NCI-H1092 (cell line): ENCODE data around the gene PPM1L.
"Not testable (repeated sequence)": the region's sequence is repeated elsewhere in the genome, so short reads cannot be mapped to it uniquely, and the experiment has no call there.

Experiments
- DNase-seq: peaks from one replicate; lab custom pipeline; 2025; lab: John Stamatoyannopoulos, UW

PPM1L gene

GRCh38 chr3:160755776-160756304, at the start of gene PPM1L:
Gene PPM1L (plus strand): TSS chr3:160756231.
- DNase-seq = peak; percentile 19

DNA sequence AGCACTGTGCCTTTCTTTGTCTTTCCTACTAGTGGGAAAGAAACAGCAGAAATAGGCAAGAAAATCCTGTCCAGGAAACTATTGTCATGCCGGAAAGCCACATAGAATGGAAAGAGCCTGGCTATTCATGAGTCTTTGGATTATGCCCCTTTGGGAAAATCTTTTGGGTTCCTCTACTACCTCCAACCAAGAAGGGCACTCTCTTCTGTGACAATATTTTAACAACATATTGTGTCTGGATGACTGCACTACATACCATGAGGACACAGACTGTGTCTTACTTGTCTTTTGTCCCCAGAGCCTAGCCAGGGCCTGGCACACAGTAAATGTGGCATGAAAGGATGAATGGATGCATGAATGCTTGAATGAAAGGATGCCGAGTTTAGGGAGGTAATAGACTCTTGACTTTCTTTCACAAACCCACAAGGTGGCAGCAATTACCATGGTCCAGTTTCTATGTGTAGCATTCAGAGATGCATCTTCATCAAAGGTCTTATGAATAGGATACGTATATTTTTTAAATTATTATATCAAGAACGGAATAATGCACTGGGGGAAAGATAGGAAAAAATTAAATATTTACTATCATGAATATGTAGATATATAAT, 48.7 kb upstream of the PPM1L start:
- DNase-seq = peak; percentile 50

DNA sequence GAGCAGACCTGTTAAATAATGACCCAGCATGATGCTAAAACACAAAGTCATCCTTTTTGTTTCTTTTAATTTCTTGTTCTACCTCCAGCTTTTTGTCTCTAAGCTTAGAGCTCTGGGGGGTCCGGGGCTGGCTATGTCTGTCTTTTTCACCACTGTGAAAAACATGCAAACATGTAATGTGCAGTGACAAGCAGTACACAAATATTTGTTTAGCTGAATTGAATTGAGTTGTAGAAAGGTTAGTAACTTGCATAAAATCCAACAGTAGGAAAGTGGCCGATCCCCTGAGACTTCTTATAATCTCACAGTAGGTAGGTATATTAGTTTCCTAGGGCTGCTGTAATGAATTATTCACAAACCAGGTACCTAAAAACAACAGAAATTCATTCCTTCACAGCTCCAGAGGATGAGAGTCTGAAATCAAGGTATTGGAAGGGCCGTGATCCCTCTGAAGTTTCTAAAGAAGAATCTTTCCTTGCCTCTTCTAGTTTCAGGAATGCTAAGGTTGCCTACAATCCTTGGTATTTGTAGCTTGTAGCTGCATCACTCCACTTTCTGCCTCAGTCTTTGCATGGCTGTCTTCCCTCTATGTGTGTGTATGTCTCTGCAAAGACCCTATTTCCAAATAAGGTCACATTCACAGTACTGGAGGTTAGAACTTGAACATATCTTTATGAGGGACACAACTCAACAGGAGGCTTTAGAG, 46.4 kb upstream of the PPM1L start:
- DNase-seq = no peak

- DNase-seq = not testable (repeated sequence)
Observed at GRCh38 chr3:160713144-160713543, 42.9 kb upstream of the PPM1L start.

GRCh38 chr3:160719710-160720109, 36.3 kb upstream of the PPM1L start:
- no peak for DNase-seq

- DNase-seq = no peak
Observed at GRCh38 chr3:160720123-160720746, 35.8 kb upstream of the PPM1L start.

- DNase-seq = no peak
Observed at GRCh38 chr3:160722331-160722730, 33.7 kb upstream of the PPM1L start.

DNA sequence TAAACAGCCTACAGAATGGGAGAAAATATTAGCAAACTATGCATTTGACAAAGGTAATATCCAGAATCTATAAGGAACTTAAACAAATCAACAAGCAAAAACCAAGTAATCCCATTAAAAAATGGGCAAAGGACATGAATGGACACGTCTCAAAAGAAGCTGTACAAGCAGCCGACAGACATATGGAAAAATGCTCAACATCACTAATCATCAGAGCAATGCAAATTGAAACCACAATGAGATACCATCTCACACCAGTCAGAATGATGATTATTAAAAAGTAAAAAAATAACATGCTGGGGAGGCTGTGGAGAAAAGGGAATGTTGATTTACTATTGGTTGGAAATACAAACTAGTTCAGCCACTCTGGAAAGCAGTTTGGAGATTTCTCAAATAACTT, 30.7 kb upstream of the PPM1L start:
- no peak for DNase-seq

GRCh38 chr3:160735826-160736225, 20.2 kb upstream of the PPM1L start:
- peak; percentile 90 for DNase-seq

DNA sequence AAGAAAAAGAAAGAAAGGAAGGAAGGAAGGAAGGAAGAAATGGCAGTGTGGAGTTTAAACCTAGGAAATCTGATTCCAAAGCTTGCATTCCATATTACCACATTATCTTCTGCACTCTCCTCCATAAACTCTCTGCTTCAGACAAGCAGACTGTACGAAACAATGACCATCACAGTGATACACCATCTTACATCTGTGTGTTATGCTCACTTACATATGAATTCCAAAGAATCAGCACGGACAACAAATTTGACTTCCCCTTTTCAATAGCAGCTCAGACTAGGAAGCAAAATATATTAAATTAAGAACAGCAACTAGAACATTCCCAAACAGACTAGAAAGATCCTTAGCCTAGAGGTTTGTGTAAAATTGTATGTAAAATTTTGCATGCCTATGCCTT, 18.0 kb upstream of the PPM1L start:
- DNase-seq = no peak

DNA sequence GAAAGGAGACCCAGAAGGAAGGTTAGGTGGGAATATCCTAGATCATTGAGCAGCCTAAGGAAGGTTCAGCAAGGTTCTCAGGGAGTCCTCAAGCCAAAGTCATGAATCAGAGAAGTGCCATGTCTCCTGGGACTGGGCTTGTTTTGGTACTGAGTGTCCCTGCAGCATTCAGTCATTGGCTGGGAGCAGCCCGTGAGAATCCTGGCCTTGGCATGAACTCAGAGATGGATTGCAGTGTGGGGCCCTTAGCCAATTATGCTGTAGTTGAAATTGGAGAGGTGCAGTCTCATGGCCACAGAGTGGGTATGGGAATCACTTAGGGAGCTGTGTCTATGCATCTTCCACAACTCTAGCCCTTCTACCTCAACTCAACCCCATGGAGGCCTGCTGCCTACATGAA, 17.0 kb upstream of the PPM1L start:
- no peak for DNase-seq

DNA sequence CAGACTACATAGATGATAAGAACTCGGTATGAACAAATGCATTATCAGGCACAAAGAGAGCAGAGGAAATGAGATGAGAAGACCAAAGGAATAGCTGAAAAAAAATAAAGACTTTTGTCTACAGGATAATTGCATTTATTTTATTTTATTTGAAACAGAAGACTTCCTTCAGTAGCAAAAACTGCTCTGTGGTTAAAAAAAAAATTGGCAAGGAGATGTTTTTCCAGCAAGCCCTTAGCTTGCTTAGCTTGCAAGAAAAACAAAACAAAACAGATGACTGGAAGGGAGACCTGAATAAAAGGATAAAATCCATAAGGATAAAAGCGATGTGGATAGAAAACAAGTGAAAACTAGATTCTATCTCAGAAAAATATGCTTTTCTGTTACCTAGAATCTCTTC, 9.1 kb upstream of the PPM1L start:
- DNase-seq = no peak

DNA sequence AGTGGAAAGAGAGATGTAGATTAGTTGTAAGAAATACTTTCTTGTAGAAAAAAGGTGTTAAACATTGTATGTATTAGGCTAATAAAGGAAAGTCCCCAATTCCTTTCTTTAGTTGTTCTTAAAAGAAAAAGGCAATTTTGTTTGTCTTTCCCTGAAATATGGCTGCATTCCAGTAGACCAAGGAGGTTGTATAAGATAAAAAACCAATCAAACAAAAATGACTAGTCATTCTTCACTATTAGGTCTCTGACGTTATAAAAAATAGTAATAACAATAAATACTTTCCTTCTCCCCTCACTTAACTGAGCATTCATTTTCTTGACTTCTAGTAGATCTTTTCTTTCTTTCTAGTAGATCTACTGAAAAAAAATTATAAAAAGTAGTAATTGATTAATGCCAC, 8.6 kb upstream of the PPM1L start:
- no peak for DNase-seq

DNA sequence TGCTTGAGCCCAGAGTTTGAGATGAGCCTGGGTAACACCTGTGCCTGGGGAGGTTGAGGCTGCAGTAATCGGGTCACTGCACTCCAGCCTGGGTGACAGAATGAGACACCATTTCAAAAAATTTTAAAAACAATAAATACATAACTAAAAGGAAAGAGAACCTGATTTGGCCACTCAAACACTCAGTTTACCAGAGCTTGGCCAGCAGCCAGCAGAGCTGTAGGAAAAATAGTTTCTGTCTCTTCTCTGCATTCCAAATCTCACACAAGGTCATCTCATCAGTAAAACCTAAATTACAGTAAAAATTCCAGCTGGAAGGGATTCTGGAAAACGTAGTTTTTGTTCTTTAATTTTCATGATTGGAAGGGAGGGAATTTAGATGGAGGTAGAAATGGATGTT, 7.8 kb upstream of the PPM1L start:
- DNase-seq = no peak

- no peak for DNase-seq
Observed at GRCh38 chr3:160748787-160749186, 7.2 kb upstream of the PPM1L start.

GRCh38 chr3:160753953-160754352, 2.1 kb upstream of the PPM1L start:
- DNase-seq = no peak

- peak; percentile 28 for DNase-seq
Observed at GRCh38 chr3:160754371-160754854, 1.6 kb upstream of the PPM1L start.

GRCh38 chr3:160754855-160755747, 930 bp upstream of the PPM1L start:
- DNase-seq = peak; percentile 91

- no peak for DNase-seq
Observed at GRCh38 chr3:160757233-160758106, 1.4 kb downstream of the PPM1L start.

- DNase-seq = no peak
Observed at GRCh38 chr3:160758929-160759577, 3.0 kb downstream of the PPM1L start.
